Measurements from ENCODE around the gene DAB1. TPM values are rescaled to one million over a fixed set of nuclear protein-coding genes. Genes with fewer than 3 reads are reported as not detected.

DAB1 gene
- total RNA-seq, 1 donor from 2014 or later: 14.0 TPM

DNA sequence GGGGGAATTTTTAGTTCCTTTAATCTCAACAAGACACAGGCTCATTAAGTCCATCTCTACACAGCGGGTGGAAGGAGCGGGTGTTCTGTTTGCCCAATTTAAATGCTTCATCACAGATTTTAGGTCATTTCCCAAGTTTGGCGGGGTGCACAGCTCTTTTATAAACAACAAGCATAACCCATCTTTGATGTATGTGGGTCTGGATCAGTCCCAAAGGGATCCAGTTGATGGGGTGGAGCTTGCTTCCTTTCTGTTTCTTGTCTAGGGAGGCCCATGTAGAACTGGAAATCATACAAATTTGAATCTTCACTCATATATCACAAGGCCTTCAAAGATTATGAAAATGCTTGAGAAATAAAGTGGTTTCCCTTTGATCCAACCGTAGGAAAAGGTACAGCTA, 317.6 kb downstream of the DAB1 start:
- Mint-ChIP-seq H3K9me3 (no peaks in the 10 kb centered on the region), H3K4me1 (peaks cover 49% of the 10 kb centered on the region), H3K4me3 (no peak overlapping the region), H3K27ac (ENCODE audit: unreplicated experiment) (no peak overlapping the region), H3K36me3 (ENCODE audit: low read depth) (no peaks in the 10 kb centered on the region), H3K27me3 (ENCODE audit: low read depth) (no peaks in the 10 kb centered on the region)
- TF ChIP-seq, protein P1, sequence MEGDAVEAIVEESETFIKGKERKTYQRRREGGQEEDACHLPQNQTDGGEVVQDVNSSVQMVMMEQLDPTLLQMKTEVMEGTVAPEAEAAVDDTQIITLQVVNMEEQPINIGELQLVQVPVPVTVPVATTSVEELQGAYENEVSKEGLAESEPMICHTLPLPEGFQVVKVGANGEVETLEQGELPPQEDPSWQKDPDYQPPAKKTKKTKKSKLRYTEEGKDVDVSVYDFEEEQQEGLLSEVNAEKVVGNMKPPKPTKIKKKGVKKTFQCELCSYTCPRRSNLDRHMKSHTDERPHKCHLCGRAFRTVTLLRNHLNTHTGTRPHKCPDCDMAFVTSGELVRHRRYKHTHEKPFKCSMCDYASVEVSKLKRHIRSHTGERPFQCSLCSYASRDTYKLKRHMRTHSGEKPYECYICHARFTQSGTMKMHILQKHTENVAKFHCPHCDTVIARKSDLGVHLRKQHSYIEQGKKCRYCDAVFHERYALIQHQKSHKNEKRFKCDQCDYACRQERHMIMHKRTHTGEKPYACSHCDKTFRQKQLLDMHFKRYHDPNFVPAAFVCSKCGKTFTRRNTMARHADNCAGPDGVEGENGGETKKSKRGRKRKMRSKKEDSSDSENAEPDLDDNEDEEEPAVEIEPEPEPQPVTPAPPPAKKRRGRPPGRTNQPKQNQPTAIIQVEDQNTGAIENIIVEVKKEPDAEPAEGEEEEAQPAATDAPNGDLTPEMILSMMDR (conservative IDR thresholded peaks at IDR 0.05): no peak
- DNase-seq (ENCODE audit: low read depth, low spot score): no peak

DNA sequence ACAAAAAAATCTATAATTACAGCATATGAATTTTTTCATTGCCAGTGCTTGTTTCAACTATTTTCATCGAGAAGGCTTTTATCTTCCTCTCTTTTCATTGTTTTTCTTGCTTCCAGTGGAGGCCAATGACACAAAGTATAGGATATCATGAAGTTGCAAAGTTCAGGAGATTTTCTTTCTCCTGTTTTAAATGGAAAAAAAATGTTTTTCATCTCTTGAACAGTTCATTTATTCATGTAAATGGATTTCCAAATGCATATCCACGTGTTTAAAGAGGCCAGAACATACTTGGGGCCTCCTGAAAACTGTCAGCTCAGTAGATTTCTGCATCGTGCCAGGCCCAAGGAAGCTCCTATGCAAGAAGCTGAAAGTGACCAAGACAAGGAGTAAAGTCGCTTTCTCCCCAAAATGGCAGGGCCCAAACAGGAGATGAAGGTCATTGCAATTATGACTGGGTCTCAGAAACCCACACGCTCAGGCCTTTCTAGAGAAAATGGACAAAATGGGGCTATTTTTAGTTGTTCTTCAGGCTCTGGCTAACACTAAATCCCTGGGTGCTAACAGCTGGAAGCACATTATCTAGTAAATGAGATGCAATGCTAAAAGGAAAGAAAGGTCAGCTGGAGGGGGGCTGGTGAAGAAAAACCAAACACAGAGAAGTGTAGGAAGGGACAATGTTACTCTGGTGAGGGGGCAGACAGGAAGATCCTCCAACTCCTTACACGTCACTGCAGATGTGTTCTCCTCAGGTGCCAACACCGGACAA, 321.1 kb downstream of the DAB1 start:
- no peak overlapping the region for H3K4me3 Mint-ChIP-seq

DNA sequence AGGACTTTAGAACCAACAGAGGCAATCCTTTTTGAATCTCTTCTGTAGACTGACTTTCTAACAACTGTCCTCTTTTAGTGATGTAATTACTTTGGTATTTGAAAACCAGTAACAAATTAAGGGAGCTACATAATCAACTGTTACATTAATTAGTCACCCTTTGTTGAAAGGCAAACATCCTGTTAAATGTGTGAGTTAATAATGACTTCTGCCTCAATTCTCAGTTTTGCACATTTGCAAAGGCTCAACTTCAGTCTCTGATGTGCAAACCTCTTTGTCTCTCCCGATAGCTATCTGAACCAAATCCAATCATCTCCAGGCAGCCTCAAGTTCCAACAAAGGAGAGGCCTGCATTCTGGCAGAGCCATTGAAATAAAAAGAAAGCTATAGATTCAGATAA, 322.7 kb downstream of the DAB1 start:
- TF ChIP-seq, protein P1 (conservative IDR thresholded peaks at IDR 0.05): no peak
- DNase-seq (ENCODE audit: low read depth, low spot score): no peak
- peak overlapping the region; percentile 73 for H3K27ac Mint-ChIP-seq (ENCODE audit: unreplicated experiment)
- no peaks in the 10 kb centered on the region for H3K36me3 Mint-ChIP-seq (ENCODE audit: low read depth)
- no peaks in the 10 kb centered on the region for H3K27me3 Mint-ChIP-seq (ENCODE audit: low read depth)
- H3K9me3 Mint-ChIP-seq: no peaks in the 10 kb centered on the region
- peaks cover 39% of the 10 kb centered on the region for H3K4me1 Mint-ChIP-seq
- no peak overlapping the region for H3K4me3 Mint-ChIP-seq

More for the DNA sequence above, 321.1 kb downstream of the DAB1 start:
- Mint-ChIP-seq H3K27me3 (ENCODE audit: low read depth) (no peaks in the 10 kb centered on the region), H3K27ac (ENCODE audit: unreplicated experiment) (no peak overlapping the region), H3K36me3 (ENCODE audit: low read depth) (no peaks in the 10 kb centered on the region), H3K4me1 (peaks cover 39% of the 10 kb centered on the region), H3K9me3 (no peaks in the 10 kb centered on the region)
- TF ChIP-seq, protein P1 (conservative IDR thresholded peaks at IDR 0.05): no peak
- no peak for DNase-seq (ENCODE audit: low read depth, low spot score)

DNA sequence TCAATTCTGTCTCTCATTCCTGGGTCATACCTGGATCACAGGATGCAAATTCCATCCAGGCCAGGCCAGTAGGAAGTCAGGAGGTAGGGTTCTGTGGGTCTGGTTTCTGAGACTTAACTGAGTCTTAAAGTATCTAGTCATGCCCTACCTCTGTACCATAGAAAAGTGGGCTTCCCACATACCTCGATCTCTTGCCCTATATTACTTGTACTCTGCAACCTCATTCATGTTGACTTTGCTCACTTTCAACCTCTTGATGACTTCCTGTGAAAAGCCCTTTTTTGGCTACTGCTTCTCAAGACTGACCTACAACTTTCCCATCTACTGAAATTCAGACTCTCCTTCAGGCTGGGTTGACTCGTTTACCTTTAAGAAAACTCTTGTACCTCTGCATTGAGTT, 329.1 kb downstream of the DAB1 start:
- Mint-ChIP-seq H3K4me1 (no peaks in the 10 kb centered on the region), H3K27ac (ENCODE audit: unreplicated experiment) (no peak overlapping the region), H3K9me3 (no peaks in the 10 kb centered on the region), H3K4me3 (no peak overlapping the region), H3K27me3 (ENCODE audit: low read depth) (no peaks in the 10 kb centered on the region), H3K36me3 (ENCODE audit: low read depth) (no peaks in the 10 kb centered on the region)
- TF ChIP-seq, protein P1 (conservative IDR thresholded peaks at IDR 0.05): no peak
- DNase-seq (ENCODE audit: low read depth, low spot score): no peak

DNA sequence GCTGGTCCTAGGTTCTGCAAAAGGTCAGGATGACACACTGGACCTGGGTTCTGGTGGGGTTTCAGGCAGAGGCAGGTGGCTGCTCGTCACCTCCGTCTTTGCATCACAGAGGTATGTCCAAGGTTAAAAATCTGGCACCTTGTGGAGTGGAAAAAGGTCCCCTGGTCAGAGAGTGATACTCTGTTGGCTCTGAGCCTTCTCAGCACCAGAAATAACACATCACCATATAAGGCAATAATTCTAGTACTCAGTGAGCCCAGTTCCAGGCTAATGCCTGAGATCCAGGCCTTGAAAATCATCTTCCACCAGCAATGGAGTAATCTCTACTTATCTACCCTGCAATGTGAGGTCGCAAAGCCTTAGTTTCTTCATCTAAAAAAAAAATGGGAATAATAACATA, 330.7 kb downstream of the DAB1 start:
- DNase-seq (ENCODE audit: low read depth, low spot score): no peak
- Mint-ChIP-seq H3K36me3 (ENCODE audit: low read depth) (no peaks in the 10 kb centered on the region), H3K4me1 (no peaks in the 10 kb centered on the region), H3K27ac (ENCODE audit: unreplicated experiment) (no peak overlapping the region), H3K9me3 (no peaks in the 10 kb centered on the region), H3K4me3 (no peak overlapping the region), H3K27me3 (ENCODE audit: low read depth) (no peaks in the 10 kb centered on the region)
- TF ChIP-seq, protein P1 (conservative IDR thresholded peaks at IDR 0.05): no peak
